K562 (cell line): ENCODE measurements around the gene G6PD. TPM values are rescaled to one million over a fixed set of nuclear protein-coding genes. Genes with fewer than 3 reads are reported as not detected.
A peak's percentile ranks its signal among the peaks of the same experiment; 100 is the strongest.

Experiments
- ATAC-seq: fragments of 200-7000 bp; cut with Tn5 transposase; 3 replicates; pipeline ENCODE4 v1.9.1; 2020; ENCODE audit warnings: moderate library complexity
- BruUV-seq: library from RNA; stranded (reverse); fragments of 400-500 nt; replicated peaks from 2 replicates; lab custom pipeline; 2021; lab: Mats Ljungman, UMichigan
- CTCF ChIA-PET: fragments of 300-600 bp; formaldehyde crosslinking; extraction: SDS; loops from one replicate; lab custom pipeline; 2021; ENCODE audit warnings: low intra/inter-chr PET ratio; lab: Yijun Ruan, JAX
- POLR2A ChIA-PET: fragments of 300-600, 350-650 bp; sonication (Branson Sonifier 250); formaldehyde crosslinking; extraction: SDS; loops from one replicate; lab custom pipeline; 2021; ENCODE audit warnings: antibody characterized with exemption, inconsistent platforms; lab: Yijun Ruan, JAX
- DNase-seq, 4 experiments: peaks; one replicate each; pipeline versions ENCODE4 v3.0.0 to v3.0.0-alpha.2; 2011 to 2018; ENCODE audit warnings: low spot score in 3 of 4, mixed read lengths in 3 of 4; ENCODE audit errors: extremely low read depth in 1 of 4
- FAIRE-seq: peaks from 2 replicates; lab custom pipeline; 2011; peaks lifted over from hg19 to GRCh38; lab: Jason Lieb, UNC
- H2AFZ ChIP-seq: 2 replicates; pipeline ENCODE4 v1.6.0; 2011; ENCODE audit warnings: low read depth, low read length, control low read depth, inconsistent platforms
- H3K27ac ChIP-seq: fragments of 200-600 bp; 3 replicates; pipeline ENCODE4 v1.8.0; 2011; ENCODE audit warnings: low read depth, mild to moderate bottlenecking, control low read depth, inconsistent platforms, low read length, moderate library complexity, mixed read lengths; ENCODE audit errors: extremely low read depth
- H3K27me3 ChIP-seq, 2 experiments: fragments of 300-600 bp in 1 of 2; 2 replicates in 1 of 2; 3 replicates in 1 of 2; pipeline versions ENCODE4 v1.6.0 to v1.8.0; 2011; ENCODE audit warnings: inconsistent platforms in 2 of 2, low read length in 2 of 2, mild to moderate bottlenecking in 1 of 2, mixed read lengths in 1 of 2, moderate library complexity in 1 of 2; ENCODE audit not compliant: control insufficient read depth in 2 of 2, insufficient read depth in 2 of 2
- H3K36me3 ChIP-seq: fragments of 300-600 bp; 3 replicates; pipeline ENCODE4 v1.8.0; 2011; ENCODE audit warnings: mild to moderate bottlenecking, low read length, inconsistent platforms; ENCODE audit not compliant: control insufficient read depth, insufficient read depth
- H3K4me1 ChIP-seq, 2 experiments: fragments of 200-600 bp in 1 of 2; replicated peaks in 1 of 2; 2 replicates in 1 of 2; 3 replicates in 1 of 2; pipeline versions ENCODE4 v1.5.1 to v1.8.0; 2011; ENCODE audit warnings: inconsistent platforms in 2 of 2, low read length in 2 of 2, mild to moderate bottlenecking in 1 of 2, mixed read lengths in 1 of 2, moderate library complexity in 1 of 2; ENCODE audit not compliant: control insufficient read depth in 2 of 2, insufficient read depth in 2 of 2
- H3K4me2 ChIP-seq: 2 replicates; pipeline ENCODE4 v1.6.1; 2011; ENCODE audit warnings: low read length, control low read depth, inconsistent platforms, mixed read lengths; ENCODE audit not compliant: insufficient read depth
- H3K4me3 ChIP-seq: fragments of 200-600 bp; sonication (generic), shearing (Covaris generic); 2 replicates; pipeline ENCODE4 v1.5.1; 2016; ENCODE audit warnings: control low read depth, inconsistent platforms
- H3K79me2 ChIP-seq: fragments of 200-600 bp; 3 replicates; pipeline ENCODE4 v1.8.0; 2011; ENCODE audit warnings: low read length, inconsistent platforms; ENCODE audit not compliant: control insufficient read depth, insufficient read depth
- H3K9ac ChIP-seq, 2 experiments: 2 replicates each; pipeline versions ENCODE4 v1.6.0 to v1.6.1; 2011; ENCODE audit warnings: low read depth in 2 of 2, low read length in 2 of 2, control low read depth in 1 of 2, inconsistent platforms in 1 of 2, mild to moderate bottlenecking in 1 of 2, mixed read lengths in 1 of 2; ENCODE audit not compliant: insufficient read depth in 1 of 2
- H3K9me1 ChIP-seq: one replicate; pipeline ENCODE4 v1.6.0; 2011; ENCODE audit warnings: inconsistent platforms, mild to moderate bottlenecking, low read length, moderate library complexity; ENCODE audit not compliant: control insufficient read depth, insufficient read depth
- H3K9me3 ChIP-seq: replicated peaks from 2 replicates; pipeline ENCODE4 v1.5.1; 2011; ENCODE audit warnings: low read depth, low read length, inconsistent platforms; ENCODE audit not compliant: control insufficient read depth, insufficient read depth
- H4K20me1 ChIP-seq: replicated peaks from 2 replicates; pipeline ENCODE4 v1.6.1; 2011; ENCODE audit warnings: low read length, inconsistent platforms, mixed read lengths; ENCODE audit not compliant: control insufficient read depth, insufficient read depth
- ARID2 ChIP-seq: fragments of 450-650 bp; IDR thresholded peaks from 2 replicates; pipeline ENCODE4 v1.6.1; 2017; ENCODE audit warnings: antibody characterized with exemption, mild to moderate bottlenecking
- CXXC5 ChIP-seq: fragments of 250-450 bp; sonication (Bioruptor Pico); IDR thresholded peaks from 2 replicates; pipeline ENCODE4 v1.8.0; 2022; ENCODE audit warnings: inconsistent platforms, mild to moderate bottlenecking, moderate library complexity
- E2F6 ChIP-seq, 2 experiments: IDR thresholded peaks; 2 replicates each; pipeline ENCODE4 v1.6.1; 2011; ENCODE audit warnings: borderline replicate concordance in 1 of 2, control low read depth in 1 of 2, low read depth in 1 of 2, low read length in 1 of 2, mild to moderate bottlenecking in 1 of 2, mixed read lengths in 1 of 2, moderate library complexity in 1 of 2; ENCODE audit not compliant: insufficient read depth in 1 of 2, insufficient read length in 1 of 2, poor library complexity in 1 of 2, severe bottlenecking in 1 of 2; ENCODE audit errors: extremely low read depth in 1 of 2
- ETV1 ChIP-seq: fragments of 450-650 bp; conservative IDR thresholded peaks from 2 replicates; pipeline ENCODE4 v1.6.1; 2016; ENCODE audit warnings: missing genetic modification characterization, control low read depth, low read depth, missing compliant biosample characterization
- FIP1L1 ChIP-seq: fragments of 200-400 bp; formaldehyde crosslinking; IDR thresholded peaks from 2 replicates; pipeline ENCODE4 v1.6.1; 2018; ENCODE audit warnings: mild to moderate bottlenecking, low read depth, low read length; ENCODE audit not compliant: poor library complexity, severe bottlenecking
- GABPB1 ChIP-seq: sonication (generic); formaldehyde crosslinking; IDR thresholded peaks from 2 replicates; pipeline ENCODE4 v1.8.0; 2022; ENCODE audit warnings: mild to moderate bottlenecking, missing genetic modification reagents
- GATAD2B ChIP-seq: fragments of 450-650 bp; IDR thresholded peaks from 2 replicates; pipeline ENCODE4 v1.6.1; 2017; ENCODE audit warnings: mild to moderate bottlenecking, borderline replicate concordance
- HNRNPH1 ChIP-seq: fragments of 200-400 bp; formaldehyde crosslinking; optimal IDR thresholded peaks from 2 replicates; pipeline ENCODE3; 2017; ENCODE audit warnings: low read depth, mild to moderate bottlenecking, low read length, moderate library complexity
- MAX ChIP-seq: sonication (generic); formaldehyde crosslinking; IDR thresholded peaks from 2 replicates; pipeline ENCODE4 v1.9.0; 2022; ENCODE audit warnings: mild to moderate bottlenecking, missing genetic modification reagents
- RBFOX2 ChIP-seq: fragments of 200-400 bp; formaldehyde crosslinking; IDR thresholded peaks from 2 replicates; pipeline ENCODE4 v1.6.1; 2017; ENCODE audit warnings: low read depth, mild to moderate bottlenecking, low read length, moderate library complexity
- SOX6 ChIP-seq: fragments of 450-650 bp; IDR thresholded peaks from 2 replicates; pipeline ENCODE4 v1.6.1; 2014; ENCODE audit warnings: mild to moderate bottlenecking
- ZBTB1 ChIP-seq: sonication (generic); formaldehyde crosslinking; IDR thresholded peaks from 2 replicates; pipeline ENCODE4 v1.8.1; 2023; ENCODE audit warnings: missing genetic modification reagents, low read depth, mild to moderate bottlenecking, borderline replicate concordance
- WGBS: fragments of 100-300 bp; shearing (Covaris generic); methylation state at CpG from one replicate; pipeline ENCODE4 v1.1.6; 2016; ENCODE audit warnings: low coverage, mixed read lengths; ENCODE audit not compliant: insufficient coverage; ENCODE audit errors: missing lambda C conversion rate; 5-methylcytosine and 5-hydroxymethylcytosine counted together
- in situ Hi-C: fragments of 300-500 bp; cut with MboI; formaldehyde crosslinking; loops from 4 replicates; pipeline ENCODE4 v1.15.0; 2018; ENCODE audit warnings: inconsistent platforms, mixed read lengths
- intact Hi-C: fragments of 100-400 bp; cut with micrococcal nuclease; formaldehyde crosslinking; loops from 2 replicates; pipeline ENCODE4 v1.14.2; 2022
- polyA plus RNA-seq, 8 experiments: library from polyadenylated mRNA; depleted of rRNA in 4 of 8; stranded (reverse) in 5 of 8; unstranded in 3 of 8; fragments of >200 nt; fragmentation: Nextera tagmentation in 2 of 8; fragmentation: Illumina TruSeq in 1 of 8; extraction: Ambion mirVana in 2 of 8; extraction: Trizol in 1 of 8; gene quantifications; 2 replicates each; pipeline versions ENCODE4 v1.2.1 to v1.2.3, GENCODE V29; 2011 to 2014; ENCODE audit warnings: inconsistent platforms in 1 of 8, missing spikeins in 1 of 8
- total RNA-seq, 7 experiments: library from RNA; depleted of rRNA in 6 of 7; stranded (reverse); fragments of >200 nt in 6 of 7; fragmentation: Illumina TruSeq in 2 of 7; extraction: Trizol in 2 of 7; gene quantifications; 2 replicates each; pipeline versions ENCODE4 v1.2.1 to v1.2.3, GENCODE V29; 2011 to 2021; ENCODE audit warnings: low replicate concordance in 1 of 7
- TF ChIP-seq, protein P1 (sequence below): fragments of 250-450 bp; sonication (Bioruptor Pico); IDR thresholded peaks from 2 replicates; pipeline ENCODE4 v1.9.0; 2021; ENCODE audit warnings: mild to moderate bottlenecking, inconsistent platforms
- TF ChIP-seq, protein P2 (sequence below): fragments of 450-650 bp; IDR thresholded peaks from 2 replicates; pipeline ENCODE4 v1.6.1; 2016; ENCODE audit warnings: antibody characterized with exemption

Gene G6PD
- total and polyA plus RNA-seq, 9 of the 15 experiments (the other 6 are each of a cell fraction or from before 2014, with no cell fraction given): 2.9 to 222 (median 66.4) TPM

- H3K79me2 ChIP-seq: peaks cover 31% of the 10 kb centered on the region
- ATAC-seq: peak; percentile 93
- H2AFZ ChIP-seq: no peak overlapping the region
- H3K4me3 ChIP-seq: no peak overlapping the region
- CTCF ChIA-PET: interaction anchor here (0.6 to 3.7 kb wide), 8 partner anchors 39 to 161 kb away, joined by 3 to 63 read pairs (median 4); partner anchors contain the start of genes FLNA, PLXNA3 and RPL10
- peak overlapping the region; percentile 15; the same call in 1 of the 3 replicates for H3K27ac ChIP-seq
- FAIRE-seq: peak; percentile 95
- WGBS: 39% methylated on average over 27 of the region's 34 CpGs
- no peaks in the 10 kb centered on the region for H3K27me3 ChIP-seq
- H3K9ac ChIP-seq: peak overlapping the region in 1 of 2 experiments; percentile 70; a peak in 2 of 4 replicates
- POLR2A ChIA-PET: interaction anchor here (4.4 kb wide), 1 partner anchor 135 kb away, joined by 35 read pairs; the partner anchor contains the start of gene RPL10
- intact Hi-C loops: loop anchor here (1.0 kb wide), 1 partner anchor 161 kb away; no protein-coding TSS in a partner anchor
- no peaks in the 10 kb centered on the region for H4K20me1 ChIP-seq
- no peaks in the 10 kb centered on the region for H3K9me3 ChIP-seq
- peaks cover 2 to 26% of the 10 kb centered on the region in 2 experiments; a peak in 3 of 5 replicates for H3K4me1 ChIP-seq
- no peaks in the 10 kb centered on the region for H3K9me1 ChIP-seq
- no TSS peak for BruUV-seq
- no peak overlapping the region for H3K4me2 ChIP-seq
- in situ Hi-C loops: loop anchor here (10.0 to 25.0 kb wide), 3 partner anchors 130 to 372 kb away; partner anchors contain the start of genes DNASE1L1, EMD and FLNA
- peak; percentile 75 to 89 (median 80) for DNase-seq
- H3K36me3 ChIP-seq: peaks cover 73% of the 10 kb centered on the region; the same call in 2 of the 3 replicates
- TF ChIP-seq FIP1L1: peak; percentile 52
- TF ChIP-seq GATAD2B: peak; percentile 11; the same call in 1 of the 2 replicates
- peak; percentile 79 for TF ChIP-seq GABPB1
- TF ChIP-seq SOX6: peak; percentile 45; the same call in 1 of the 2 replicates
- peak in 1 of 2 experiments; percentile 32 for TF ChIP-seq E2F6 (IDR thresholded peaks at IDR 0.05; ENCODE audit: borderline replicate concordance in 1 of 2, extremely low read depth in 1 of 2, insufficient read depth in 1 of 2, insufficient read length in 1 of 2, low read depth in 1 of 2, low read length in 1 of 2, poor library complexity in 1 of 2, severe bottlenecking in 1 of 2)
- TF ChIP-seq RBFOX2: peak; percentile 60
- TF ChIP-seq, protein P1, sequence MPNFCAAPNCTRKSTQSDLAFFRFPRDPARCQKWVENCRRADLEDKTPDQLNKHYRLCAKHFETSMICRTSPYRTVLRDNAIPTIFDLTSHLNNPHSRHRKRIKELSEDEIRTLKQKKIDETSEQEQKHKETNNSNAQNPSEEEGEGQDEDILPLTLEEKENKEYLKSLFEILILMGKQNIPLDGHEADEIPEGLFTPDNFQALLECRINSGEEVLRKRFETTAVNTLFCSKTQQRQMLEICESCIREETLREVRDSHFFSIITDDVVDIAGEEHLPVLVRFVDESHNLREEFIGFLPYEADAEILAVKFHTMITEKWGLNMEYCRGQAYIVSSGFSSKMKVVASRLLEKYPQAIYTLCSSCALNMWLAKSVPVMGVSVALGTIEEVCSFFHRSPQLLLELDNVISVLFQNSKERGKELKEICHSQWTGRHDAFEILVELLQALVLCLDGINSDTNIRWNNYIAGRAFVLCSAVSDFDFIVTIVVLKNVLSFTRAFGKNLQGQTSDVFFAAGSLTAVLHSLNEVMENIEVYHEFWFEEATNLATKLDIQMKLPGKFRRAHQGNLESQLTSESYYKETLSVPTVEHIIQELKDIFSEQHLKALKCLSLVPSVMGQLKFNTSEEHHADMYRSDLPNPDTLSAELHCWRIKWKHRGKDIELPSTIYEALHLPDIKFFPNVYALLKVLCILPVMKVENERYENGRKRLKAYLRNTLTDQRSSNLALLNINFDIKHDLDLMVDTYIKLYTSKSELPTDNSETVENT: no peak
- peak; percentile 55 for TF ChIP-seq MAX (CRISPR knock-in tag)
- TF ChIP-seq CXXC5 (CRISPR knock-in tag): 0 out of 2 replicates have a peak, but pooled peaks have one; percentile 26
- TF ChIP-seq ARID2: peak; percentile 96
- no peak for TF ChIP-seq HNRNPH1
- 0 out of 2 replicates have a peak, but pooled peaks have one; percentile 30 for TF ChIP-seq ZBTB1 (CRISPR knock-in tag)
- TF ChIP-seq, protein P2, sequence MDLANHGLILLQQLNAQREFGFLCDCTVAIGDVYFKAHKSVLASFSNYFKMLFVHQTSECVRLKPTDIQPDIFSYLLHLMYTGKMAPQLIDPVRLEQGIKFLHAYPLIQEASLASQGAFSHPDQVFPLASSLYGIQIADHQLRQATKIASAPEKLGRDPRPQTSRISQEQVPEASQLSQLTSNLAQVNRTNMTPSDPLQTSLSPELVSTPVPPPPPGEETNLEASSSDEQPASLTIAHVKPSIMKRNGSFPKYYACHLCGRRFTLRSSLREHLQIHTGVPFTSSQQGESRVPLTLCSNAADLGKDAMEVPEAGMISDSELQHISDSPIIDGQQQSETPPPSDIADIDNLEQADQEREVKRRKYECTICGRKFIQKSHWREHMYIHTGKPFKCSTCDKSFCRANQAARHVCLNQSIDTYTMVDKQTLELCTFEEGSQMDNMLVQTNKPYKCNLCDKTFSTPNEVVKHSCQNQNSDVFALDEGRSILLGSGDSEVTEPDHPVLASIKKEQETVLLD: no peak
- TF ChIP-seq ETV1 (tag): peak; percentile 64; the same call in 1 of the 2 replicates
These were observed 11.9 kb downstream of the G6PD start for GRCh38 chrX:154534526-154535322.
